Mucosa of rectum (tissue), 2 donors: Measurements from ENCODE around the gene DMAP1.
A peak's percentile ranks its signal among the peaks of the same experiment; 100 is the strongest.

ENCODE experiments used
- H3K27ac ChIP-seq, 2 donors: one replicate each; pipeline ENCODE4 v1.7.0; 2013; ENCODE audit warnings: inconsistent platforms in 2 of 2, low read depth in 2 of 2, low read length in 2 of 2
- H3K27me3 ChIP-seq, 2 donors: one replicate each; pipeline ENCODE4 v1.7.0; 2013; ENCODE audit warnings: low read length in 2 of 2; ENCODE audit not compliant: control insufficient read depth in 2 of 2, insufficient read depth in 2 of 2
- H3K36me3 ChIP-seq, 2 donors: one replicate each; pipeline ENCODE4 v1.7.0; 2013; ENCODE audit warnings: low read length in 2 of 2; ENCODE audit not compliant: control insufficient read depth in 2 of 2, insufficient read depth in 2 of 2
- H3K4me1 ChIP-seq, 2 donors: one replicate each; pipeline ENCODE4 v1.7.0; 2013; ENCODE audit warnings: low read length in 2 of 2, mild to moderate bottlenecking in 1 of 2; ENCODE audit not compliant: control insufficient read depth in 2 of 2, insufficient read depth in 2 of 2
- H3K4me3 ChIP-seq, 2 donors: one replicate each; pipeline ENCODE4 v1.7.0; 2013; ENCODE audit warnings: low read length in 2 of 2
- H3K9ac ChIP-seq, 2 donors: one replicate each; pipeline ENCODE4 v1.7.0; 2013; ENCODE audit warnings: low read length in 2 of 2, low read depth in 1 of 2, mild to moderate bottlenecking in 1 of 2
- H3K9me3 ChIP-seq, 2 donors: one replicate each; pipeline ENCODE4 v1.7.0; 2013; ENCODE audit warnings: low read length in 2 of 2; ENCODE audit not compliant: control insufficient read depth in 2 of 2
- donor health status: healthy.
- donor health status: Normal muscosa, but diverticular disease.

Gene DMAP1

DNA sequence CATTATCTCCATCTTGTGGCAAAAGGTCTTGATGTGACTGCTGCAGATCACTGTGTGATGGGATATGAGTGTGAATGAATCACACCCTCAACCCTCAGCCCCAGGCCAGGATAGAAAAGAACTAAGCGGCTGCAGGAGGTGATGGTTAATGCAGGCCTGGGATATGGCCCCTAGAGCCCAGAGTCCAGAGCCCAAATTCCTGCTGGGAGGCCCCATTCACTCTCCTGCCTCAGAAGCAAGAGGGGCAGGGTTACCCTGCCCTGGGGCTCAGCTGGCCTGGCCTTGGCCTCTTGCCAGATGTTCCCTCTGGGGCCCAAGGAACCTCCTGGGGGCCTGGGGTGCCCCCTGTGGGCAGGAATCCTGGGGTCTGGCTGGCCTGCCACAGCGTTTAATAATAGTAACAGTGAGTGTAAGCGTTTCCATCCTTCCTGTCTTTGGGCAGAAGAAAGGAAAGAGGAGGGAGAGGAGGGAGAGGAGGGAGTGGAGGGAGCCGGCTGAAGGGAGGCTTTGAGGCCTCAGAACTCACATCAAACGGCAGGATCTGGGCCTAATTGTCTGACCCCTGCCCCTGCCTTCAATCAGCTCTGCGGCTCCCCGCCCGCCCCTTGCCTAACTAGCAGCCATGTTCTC lies 26.2 kb downstream of the DMAP1 start:
- no peaks in the 10 kb centered on the region for H3K9me3 ChIP-seq
- H3K9ac ChIP-seq, result peak overlapping the region; percentile 0 to 2
- peaks cover 0 to 15% of the 10 kb centered on the region in 2 donors for H3K36me3 ChIP-seq
- peak overlapping the region in 1 of 2 donors; percentile 14 for H3K4me3 ChIP-seq
- H3K27me3 ChIP-seq, result no peaks in the 10 kb centered on the region
- peaks cover 30 to 44% of the 10 kb centered on the region in 2 donors for H3K4me1 ChIP-seq
- H3K27ac ChIP-seq, result peak overlapping the region; percentile 66 to 70

DNA sequence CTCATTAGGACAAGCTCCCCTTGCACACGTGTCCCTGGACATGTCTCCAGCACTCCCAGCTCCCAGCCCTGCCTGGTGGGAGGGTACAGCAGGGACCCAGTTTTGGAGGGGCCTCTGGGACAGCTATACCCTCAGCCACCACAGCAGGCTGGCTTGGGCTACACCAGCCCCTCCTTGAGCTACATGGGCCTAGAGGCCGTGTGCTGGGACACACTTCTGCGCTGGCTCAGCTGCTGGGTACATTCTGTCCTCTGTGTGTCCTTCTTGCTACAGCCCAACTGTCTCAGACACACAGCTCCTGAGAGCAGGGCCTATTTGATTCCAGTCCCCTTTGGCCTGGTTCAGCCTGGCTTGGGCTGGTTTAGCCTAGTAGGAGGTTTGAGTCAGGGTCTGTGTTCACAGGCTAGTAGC lies 26.7 kb downstream of the DMAP1 start:
- Histone ChIP-seq H3K9ac (peak overlapping the region in 1 of 2 donors; percentile 0), H3K4me3 (no peak overlapping the region), H3K4me1 (peaks cover 30 to 44% of the 10 kb centered on the region in 2 donors), H3K9me3 (no peaks in the 10 kb centered on the region), H3K36me3 (peaks cover 0 to 15% of the 10 kb centered on the region in 2 donors), H3K27me3 (no peaks in the 10 kb centered on the region), H3K27ac (peak overlapping the region; percentile 66 to 70)

DNA sequence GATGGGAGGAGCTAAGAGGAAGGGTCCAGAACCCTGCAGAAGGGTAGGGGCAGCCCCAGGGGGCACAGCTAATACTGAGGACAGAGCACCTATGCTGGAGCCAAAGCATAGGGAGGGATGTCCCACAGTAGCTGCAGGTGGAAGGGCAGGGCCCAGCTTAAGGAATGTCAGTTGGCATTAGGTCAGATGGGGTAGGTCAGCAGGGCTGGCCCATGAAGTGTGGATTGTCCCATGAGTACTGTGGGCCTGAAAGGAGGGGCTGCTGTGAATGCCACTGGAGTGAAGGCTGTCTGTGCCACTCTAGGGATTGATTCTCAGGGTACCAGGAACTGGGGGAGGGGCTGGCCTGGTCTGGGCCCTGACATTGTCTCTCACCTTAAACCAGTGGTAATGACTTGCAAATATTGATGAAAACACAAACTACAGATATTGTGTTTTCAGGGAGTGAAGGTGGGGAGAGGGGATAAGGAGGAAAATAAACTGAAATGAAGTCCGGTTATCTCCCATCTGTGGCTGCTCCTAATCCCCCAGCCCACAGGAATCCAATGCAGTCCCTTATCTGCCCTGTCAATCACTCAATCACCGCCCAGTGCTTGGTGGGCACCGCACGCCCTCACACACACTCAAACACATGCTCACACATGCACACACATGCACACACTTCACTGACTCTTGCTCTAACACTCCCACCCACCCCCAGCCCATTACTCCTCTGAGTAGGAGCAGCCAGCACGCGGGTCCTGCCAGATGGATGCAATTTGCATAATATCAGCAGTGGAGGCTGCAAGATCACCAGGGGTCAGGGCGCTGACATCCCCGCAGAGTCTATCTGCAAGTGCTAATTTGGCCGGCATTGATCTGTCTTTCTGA lies 27.8 kb downstream of the DMAP1 start:
- H3K27ac ChIP-seq, result peak overlapping the region; percentile 66 to 70
- peaks cover 30 to 44% of the 10 kb centered on the region in 2 donors for H3K4me1 ChIP-seq
- H3K9me3 ChIP-seq, result no peaks in the 10 kb centered on the region
- no peaks in the 10 kb centered on the region for H3K27me3 ChIP-seq
- H3K4me3 ChIP-seq, result no peak overlapping the region
- peaks cover 0 to 22% of the 10 kb centered on the region in 2 donors for H3K36me3 ChIP-seq
- no peak overlapping the region for H3K9ac ChIP-seq

DNA sequence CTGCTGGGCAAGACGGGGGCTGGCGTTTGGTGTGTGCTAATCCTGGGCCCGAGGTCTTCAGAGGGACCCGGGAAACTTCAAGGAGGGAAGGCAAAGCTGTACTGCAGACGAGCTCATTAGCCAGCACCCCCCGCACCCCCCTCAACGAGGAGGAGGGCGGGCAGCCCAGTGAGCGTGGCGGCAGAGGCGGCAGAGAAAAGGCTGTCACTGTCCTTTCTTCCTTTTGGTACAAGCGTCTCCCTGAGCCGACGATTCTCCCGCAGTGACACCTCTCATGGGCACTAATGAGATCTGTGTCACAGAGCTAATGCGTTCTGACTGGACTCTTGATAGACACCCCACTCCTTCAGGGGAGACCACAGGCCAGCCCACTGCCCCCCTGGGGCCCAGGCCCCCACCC lies 29.5 kb downstream of the DMAP1 start:
- H3K4me1 ChIP-seq, result peaks cover 17 to 32% of the 10 kb centered on the region in 2 donors
- no peaks in the 10 kb centered on the region for H3K27me3 ChIP-seq
- no peak overlapping the region for H3K4me3 ChIP-seq
- no peak overlapping the region for H3K27ac ChIP-seq
- H3K36me3 ChIP-seq, result peaks cover 0 to 25% of the 10 kb centered on the region in 2 donors
- no peak overlapping the region for H3K9ac ChIP-seq
- H3K9me3 ChIP-seq, result no peaks in the 10 kb centered on the region

DNA sequence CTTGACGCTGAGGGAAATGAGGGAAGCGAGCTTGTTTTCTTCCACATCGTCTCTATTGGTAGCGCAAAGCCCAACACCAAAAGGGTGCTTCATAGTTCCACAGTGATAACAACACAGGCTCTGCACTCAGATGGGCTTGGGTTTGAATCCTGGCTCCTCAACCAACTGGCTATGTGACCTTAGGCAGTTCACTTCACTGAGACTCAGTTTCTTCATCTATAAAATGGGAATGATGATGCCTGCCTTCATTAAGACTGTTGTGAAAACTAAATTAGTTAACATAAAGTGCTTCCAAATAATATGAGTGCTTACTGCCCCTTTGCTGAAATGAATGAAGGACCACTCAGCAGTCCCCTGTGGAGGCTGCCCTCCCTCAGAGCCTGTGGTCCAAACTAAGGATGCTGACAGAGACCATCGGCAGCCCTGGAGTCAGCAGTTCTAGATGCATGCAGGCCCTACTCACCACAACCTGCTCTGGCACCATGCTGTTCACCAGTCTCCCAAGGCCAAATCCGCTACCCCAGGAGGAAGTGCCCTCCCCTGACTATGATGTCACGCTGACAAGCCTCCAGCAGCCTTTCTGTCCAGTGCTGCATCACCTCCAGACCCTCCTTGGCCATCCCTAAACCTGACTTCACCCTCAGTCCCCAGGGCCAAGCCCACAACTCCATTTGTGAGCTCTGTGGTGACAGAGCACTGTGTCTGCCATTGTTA lies 30.7 kb downstream of the DMAP1 start:
- H3K9ac ChIP-seq, result no peak overlapping the region
- peaks cover 0 to 25% of the 10 kb centered on the region in 2 donors for H3K36me3 ChIP-seq
- no peaks in the 10 kb centered on the region for H3K27me3 ChIP-seq
- no peaks in the 10 kb centered on the region for H3K9me3 ChIP-seq
- no peak overlapping the region for H3K4me3 ChIP-seq
- no peak overlapping the region for H3K27ac ChIP-seq
- H3K4me1 ChIP-seq, result peaks cover 9 to 24% of the 10 kb centered on the region in 2 donors

DNA sequence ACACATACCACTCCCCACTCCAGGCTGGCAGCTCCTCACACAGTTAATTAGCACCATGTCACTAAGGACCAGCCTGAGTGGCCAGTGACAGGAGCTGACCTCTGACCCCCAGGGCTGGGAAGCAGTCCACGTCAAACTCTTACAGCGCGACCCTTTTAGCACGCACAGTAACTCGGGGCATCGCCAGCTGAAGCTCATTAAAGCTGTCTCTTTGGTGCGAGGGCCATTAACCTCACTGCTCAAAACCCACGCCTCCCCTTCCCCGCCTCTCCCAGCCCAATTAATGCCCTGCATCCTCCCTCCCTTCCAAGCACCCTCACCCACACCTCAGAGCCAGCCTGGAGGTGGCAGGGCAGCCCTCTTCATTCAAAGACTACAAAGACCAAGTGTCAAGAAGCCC lies 31.7 kb downstream of the DMAP1 start:
- Histone ChIP-seq H3K9ac (no peak overlapping the region), H3K36me3 (peaks cover 0 to 25% of the 10 kb centered on the region in 2 donors), H3K4me3 (no peak overlapping the region), H3K27ac (no peak overlapping the region), H3K9me3 (no peaks in the 10 kb centered on the region), H3K4me1 (peaks cover 6 to 13% of the 10 kb centered on the region in 2 donors), H3K27me3 (no peaks in the 10 kb centered on the region)

DNA sequence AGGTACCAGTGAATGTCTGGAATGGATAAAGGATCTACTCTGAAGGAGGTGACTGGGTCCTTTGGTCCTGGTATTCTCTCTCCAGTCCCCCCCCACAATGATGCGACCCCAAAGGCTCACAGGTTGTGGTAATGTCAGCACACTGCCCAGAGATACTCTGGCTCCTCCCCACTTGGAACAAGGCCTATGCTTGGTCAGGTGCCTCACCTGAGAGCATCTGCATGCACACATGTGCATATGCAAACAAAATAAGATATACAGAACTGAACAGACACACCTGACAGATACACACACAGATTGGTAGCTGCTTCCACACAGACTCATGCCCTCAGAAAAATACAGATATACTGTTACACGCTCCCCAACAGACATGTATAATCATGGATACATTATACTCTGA lies 33.5 kb downstream of the DMAP1 start:
- Histone ChIP-seq H3K36me3 (peaks cover 0 to 22% of the 10 kb centered on the region in 2 donors), H3K27ac (peak overlapping the region in 1 of 2 donors; percentile 18), H3K4me3 (no peak overlapping the region), H3K9me3 (no peaks in the 10 kb centered on the region), H3K27me3 (no peaks in the 10 kb centered on the region), H3K4me1 (peaks cover 9 to 14% of the 10 kb centered on the region in 2 donors), H3K9ac (no peak overlapping the region)

DNA sequence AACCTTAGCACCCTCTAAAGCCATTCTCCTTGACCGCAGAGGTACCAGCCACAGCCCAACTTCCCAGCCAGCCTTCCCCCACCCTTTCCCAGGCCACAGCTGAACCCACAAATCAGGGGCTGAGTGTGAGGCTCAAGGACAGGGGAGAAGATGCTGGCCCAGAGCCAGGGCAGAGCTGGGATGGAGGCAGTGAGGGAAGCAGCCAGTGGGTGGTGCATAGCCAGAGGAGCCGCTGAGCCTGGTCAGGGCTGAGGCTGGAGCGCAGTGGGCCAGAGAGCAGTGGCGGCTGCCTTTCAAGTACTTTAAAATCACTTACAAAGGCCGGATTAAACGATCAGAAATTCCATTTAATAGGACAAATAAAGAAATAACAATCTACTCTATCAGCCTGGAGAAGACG lies 36.3 kb downstream of the DMAP1 start:
- H3K9me3 ChIP-seq, result no peaks in the 10 kb centered on the region
- no peak overlapping the region for H3K4me3 ChIP-seq
- H3K9ac ChIP-seq, result no peak overlapping the region

DNA sequence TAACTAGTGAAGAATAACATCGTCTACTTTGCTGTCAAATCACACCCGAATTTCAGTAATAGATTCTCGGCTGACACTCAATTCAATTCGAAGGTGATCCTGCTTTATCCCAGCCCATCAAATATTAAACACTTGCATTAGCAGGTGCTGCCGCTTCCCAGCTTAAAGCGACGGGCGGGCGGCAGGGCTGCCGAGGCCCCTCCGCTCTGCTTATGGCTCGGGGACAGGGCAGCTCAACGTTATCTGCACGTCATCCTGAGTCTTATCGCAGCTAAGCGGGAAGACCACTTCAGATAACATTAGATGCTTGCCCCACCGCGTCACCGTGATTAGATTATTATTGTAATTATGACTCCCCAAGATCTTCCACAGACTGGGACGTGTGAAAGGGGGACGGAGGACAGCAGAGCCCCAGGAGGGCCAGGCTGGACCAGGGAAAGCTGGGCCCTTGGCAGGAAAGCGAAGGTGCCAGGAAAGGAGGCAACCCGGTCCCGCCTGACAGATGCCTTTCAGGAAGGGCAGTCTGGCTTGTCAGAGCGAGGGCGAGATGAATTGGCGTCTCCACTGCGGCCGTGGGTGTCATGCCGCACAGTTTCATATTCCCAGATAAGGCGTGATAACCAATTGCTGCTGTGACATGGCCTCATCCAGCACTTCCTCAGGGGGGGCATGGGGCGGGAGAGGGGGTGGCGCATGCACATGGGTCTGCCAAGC lies 37.0 kb downstream of the DMAP1 start:
- Histone ChIP-seq H3K4me3 (no peak overlapping the region), H3K27ac (no peak overlapping the region), H3K27me3 (no peaks in the 10 kb centered on the region), H3K9ac (no peak overlapping the region), H3K4me1 (peaks cover 15 to 21% of the 10 kb centered on the region in 2 donors), H3K36me3 (peaks cover 0 to 10% of the 10 kb centered on the region in 2 donors), H3K9me3 (no peaks in the 10 kb centered on the region)

More for the DNA sequence above, 36.3 kb downstream of the DMAP1 start:
- Histone ChIP-seq H3K36me3 (peaks cover 0 to 10% of the 10 kb centered on the region in 2 donors), H3K27me3 (no peaks in the 10 kb centered on the region), H3K4me1 (peaks cover 15 to 21% of the 10 kb centered on the region in 2 donors), H3K27ac (no peak overlapping the region)
